GM18909 (cell line): Measurements from ENCODE around the gene SPOP.
"Not testable (repeated sequence)": the region's sequence is repeated elsewhere in the genome, so short reads cannot be mapped to it uniquely, and the experiment has no call there.

ENCODE experiments used
- ATAC-seq: cut with Tn5 transposase; IDR thresholded peaks from one replicate; pipeline ENCODE4 v1.9.1; 2021; ENCODE audit warnings: mild to moderate bottlenecking; ENCODE audit not compliant: unreplicated experiment, poor library complexity

The SPOP gene

DNA sequence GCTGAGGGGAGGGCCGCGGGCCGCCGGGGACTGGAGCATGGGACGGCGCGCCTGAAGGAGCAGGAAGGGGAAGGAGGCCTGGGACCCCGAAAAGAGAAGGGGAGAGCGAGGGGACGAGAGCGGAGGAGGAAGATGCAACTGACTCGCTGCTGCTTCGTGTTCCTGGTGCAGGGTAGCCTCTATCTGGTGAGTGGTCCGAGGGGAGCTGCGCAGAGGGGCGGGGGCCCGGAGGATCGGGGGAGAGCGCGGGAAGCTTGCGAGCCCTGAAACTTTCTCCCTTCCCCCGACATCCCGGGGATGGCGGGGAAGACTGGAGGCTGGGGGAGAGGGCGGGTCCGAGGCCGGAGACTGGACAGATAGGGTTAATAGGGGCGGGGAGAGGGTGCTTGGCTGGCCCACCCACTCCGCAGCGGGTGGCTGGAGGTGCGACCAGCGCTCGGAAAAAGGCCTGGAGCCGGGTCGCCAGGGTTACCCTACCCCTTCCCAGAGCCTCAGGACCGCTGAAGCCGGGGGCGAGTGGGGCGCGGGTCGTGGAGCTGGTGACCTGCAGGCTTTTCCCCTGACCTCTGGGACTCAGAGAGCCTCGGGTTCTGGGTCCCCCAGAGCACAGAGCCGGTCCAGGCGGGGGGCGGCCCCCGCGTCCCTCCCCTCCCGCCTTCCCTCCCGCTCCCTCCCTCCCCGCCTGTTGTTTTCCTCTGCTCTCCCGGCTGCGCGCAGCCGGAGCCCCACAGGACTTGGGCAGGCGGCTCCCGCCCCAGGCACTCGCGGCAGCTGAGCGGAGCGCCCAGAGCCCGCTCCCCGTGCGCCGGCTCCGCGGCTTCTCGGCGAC lies 101.6 kb downstream of the SPOP start:
- no peak for ATAC-seq

DNA sequence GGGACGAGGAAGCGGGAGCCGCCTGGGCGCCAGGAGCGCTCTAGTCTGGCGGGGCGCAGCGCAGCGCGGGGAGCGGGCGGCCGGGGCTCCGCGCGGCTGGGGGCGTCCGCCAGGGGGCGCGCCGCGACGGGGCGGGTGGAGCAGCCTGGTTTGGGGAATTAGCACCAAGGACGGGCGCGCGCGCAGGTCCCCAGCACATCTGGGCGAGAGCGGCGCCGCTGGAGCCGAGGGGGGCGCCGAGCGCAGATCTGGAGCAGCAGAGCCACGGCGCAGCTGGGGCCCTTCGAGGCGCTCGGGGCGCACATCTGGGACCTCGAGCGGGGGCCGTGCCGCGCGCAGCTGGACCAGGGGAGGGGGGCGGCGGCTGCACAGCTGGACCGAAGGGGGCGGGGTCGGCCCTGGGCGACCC lies 102.2 kb downstream of the SPOP start, which contains the start of gene NXPH3:
Gene NXPH3 (plus strand): TSS at position 193 of the 409 bp plus-strand sequence. CDS start 349 bp downstream, outside the sequence.
- no peak for ATAC-seq

DNA sequence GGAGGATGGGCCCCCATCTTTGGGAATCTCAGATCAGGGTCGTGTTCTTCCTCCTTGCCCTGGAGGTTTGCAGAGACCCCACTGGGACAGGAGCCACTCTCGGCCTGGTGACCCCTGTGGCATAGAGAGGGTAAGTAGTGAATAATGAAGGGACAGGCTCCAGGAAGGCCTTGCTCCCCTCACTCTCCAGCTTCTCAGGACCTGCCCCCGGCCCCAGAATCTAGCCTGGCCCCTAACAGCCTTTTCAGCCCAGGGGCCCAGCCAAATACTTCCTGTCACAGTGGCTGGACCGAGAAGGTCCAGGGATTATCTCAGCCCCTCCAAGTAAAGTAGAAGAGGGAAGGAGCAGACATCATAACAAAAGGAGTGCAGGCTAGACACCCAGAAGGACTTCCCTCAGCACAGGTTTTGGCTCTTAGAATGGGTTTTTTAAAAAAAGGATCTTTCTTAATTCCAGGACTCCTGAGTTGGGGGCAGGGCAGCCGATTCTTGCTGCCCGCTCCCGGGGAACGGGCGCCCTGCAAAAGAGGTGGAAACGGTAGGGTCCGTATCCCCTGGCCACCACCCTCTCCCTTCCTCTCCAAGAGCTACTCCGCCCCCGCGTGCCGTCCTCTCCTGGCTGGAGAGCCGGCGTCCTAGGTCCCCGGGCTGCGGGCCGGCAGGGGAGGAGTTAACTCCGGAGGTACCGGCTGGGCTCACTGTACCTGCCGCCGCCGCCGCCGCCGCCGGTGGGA lies 102.8 kb downstream of the SPOP start:
- ATAC-seq = no peak

DNA sequence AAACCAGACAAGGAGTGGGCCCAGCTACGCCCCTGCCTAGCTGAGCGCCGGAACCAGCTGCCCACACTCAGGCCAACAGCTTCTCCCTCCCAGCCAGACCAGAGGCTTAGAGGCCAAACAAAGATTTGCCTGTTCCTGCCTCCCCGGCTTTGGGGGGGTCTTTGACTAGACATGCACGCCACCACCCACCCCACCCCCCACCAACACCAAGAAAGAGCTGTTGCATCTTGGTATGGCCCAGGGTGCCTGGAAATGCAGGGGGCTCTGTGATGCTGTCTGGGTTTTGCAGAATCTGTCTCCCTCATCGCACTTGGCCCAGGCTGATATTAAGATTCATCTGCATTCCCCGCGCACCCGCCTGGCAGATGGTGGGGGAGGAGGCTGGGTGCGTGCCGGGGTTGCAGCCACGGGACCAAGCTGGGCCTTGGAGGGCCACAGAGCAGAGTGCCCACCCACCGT lies 103.5 kb downstream of the SPOP start:
- ATAC-seq = no peak

GRCh38 chr17:49573510-49574322 lies 104.2 kb downstream of the SPOP start:
- no peak for ATAC-seq

DNA sequence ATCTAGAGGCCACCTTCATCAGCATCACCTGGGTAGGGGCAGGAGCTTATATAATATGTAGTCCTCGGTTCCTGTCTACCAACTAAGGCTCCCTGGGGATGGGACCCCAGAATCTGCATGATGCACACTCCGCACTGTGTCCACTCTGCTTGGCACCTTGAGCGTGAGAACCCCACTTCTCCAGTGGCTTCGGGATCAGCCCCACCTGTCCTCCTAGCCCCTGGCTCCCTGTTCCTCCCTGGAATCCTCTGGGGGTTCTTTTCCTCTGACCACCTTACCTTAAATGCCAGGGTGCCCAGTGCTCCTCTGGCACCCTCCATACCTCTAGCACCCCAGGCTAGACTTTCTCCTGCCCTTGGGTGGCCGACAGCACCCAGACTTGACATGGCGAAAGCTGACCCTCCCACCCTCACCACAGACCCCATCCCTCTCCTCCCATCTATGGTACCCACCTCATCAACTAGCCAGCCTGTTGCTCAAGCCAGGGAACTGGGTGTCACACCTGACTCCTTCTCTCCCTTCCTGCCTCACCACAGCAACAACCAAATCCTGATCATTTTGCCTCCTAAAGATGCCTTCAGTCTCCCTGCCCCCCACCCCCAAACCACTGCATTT lies 105.0 kb downstream of the SPOP start:
- no peak for ATAC-seq

DNA sequence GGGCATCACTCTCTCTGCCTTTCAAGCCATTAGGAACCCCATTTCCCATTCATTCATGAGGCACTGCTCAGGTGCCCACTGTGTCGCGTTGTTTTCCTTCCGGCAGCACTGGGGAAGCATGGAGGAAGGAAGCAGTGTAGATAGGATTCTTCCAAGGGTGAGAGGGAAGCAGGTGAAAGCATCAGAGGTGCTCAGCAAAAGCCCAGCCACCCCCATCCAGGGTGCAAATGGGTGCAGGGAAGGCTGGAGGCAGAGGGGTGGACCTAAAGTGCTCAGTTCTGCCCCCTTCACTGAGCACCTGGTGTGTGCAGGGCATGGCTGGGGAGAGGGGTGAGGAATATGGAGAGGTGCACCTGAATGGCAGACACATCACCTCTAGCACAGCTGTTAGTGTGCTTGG lies 105.7 kb downstream of the SPOP start:
- ATAC-seq = no peak

- no peak for ATAC-seq
Observed at GRCh38 chr17:49571764-49572163, 106.1 kb downstream of the SPOP start.

DNA sequence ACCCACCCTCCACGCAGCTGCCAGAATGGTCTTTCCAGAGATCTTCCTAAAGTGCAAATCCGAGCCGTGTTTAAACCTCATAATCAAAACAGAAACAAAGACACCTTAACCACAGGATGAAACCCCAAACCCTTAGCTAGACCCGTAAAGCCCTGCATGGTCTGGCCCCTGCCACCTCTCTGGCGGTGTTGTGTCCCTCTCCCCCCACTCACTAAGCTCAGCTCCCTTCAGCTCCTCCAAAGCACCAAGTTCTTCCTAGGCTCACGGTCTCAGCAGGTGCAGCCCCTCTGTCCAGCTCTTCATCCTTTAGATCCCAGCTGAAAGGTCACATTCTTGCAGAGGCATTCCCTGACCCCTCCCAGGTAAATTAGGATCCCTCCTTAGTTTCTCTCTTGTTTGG lies 106.6 kb downstream of the SPOP start:
- ATAC-seq = no peak

DNA sequence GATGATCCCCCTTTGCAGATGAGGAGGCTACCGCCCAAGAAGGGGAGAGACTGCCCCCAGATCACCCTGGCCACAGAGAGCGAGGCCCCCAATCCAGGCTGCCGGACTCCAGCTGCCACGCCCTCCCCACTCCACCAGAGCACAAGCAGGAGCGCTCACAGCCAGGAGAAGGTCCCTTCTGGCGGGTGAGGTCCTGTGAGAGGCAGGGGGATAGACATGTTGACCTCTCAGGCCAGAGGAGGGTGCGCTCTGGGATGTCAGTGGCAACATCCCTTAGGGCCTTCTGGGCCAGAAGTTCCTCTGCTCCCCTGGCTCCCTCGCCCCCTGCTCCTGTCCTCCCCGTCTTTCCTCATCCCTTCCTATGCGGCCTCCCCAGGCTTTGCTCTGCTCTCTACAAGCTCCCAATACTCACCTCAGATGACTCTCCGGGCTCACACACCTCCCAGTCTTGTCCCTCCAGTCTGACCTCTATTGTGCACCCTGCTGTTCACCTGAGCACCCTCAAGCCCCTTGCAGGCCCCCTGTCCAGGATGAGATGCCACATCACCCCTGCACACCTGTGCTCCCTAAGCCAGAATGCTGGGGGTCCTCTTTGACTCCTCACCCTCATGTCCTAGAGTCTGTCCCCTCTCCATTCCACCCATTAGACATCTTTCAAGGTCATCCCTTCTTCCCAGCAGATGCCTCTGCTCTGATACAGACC lies 107.2 kb downstream of the SPOP start:
- no peak for ATAC-seq

- ATAC-seq = not testable (repeated sequence)
Observed at GRCh38 chr17:49568695-49569047, 109.2 kb downstream of the SPOP start.

GRCh38 chr17:49567871-49568694 lies 109.8 kb downstream of the SPOP start:
- peak; percentile 39 for ATAC-seq

DNA sequence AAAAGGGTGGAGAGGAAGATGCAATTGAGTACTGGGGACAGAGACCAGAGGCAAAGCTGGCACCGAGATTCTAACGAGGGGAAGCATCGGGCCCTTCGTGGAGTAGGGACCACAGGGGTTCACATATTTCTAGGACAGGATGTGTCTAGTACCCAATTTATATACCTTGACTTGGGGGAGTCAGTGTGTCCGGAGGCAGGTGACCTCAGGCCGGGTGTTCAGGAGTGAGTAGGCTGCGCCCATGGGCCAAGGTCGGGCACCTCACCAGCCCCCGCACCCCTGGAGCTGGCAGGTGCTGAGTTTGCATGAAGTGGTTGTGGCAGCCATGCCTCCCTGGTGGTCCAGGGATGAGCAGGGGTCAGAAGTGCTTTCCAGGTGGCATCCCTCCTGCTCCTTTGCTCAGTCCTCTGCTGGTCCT lies 110.8 kb downstream of the SPOP start:
- no peak for ATAC-seq

GRCh38 chr17:49566668-49567071 lies 111.2 kb downstream of the SPOP start:
- no peak for ATAC-seq

- no peak for ATAC-seq
Observed at GRCh38 chr17:49565948-49566491, 111.9 kb downstream of the SPOP start.

GRCh38 chr17:49564638-49565037 lies 113.3 kb downstream of the SPOP start:
- no peak for ATAC-seq

- no peak for ATAC-seq
Observed at GRCh38 chr17:49557312-49558024, 120.4 kb downstream of the SPOP start.
